DMS79 (cell line): ENCODE results near the gene PAM16.
"Not testable (repeated sequence)": the region's sequence is repeated elsewhere in the genome, so short reads cannot be mapped to it uniquely, and the experiment has no call there.

ENCODE experiments used
- DNase-seq: peaks from one replicate; lab custom pipeline; 2025; lab: John Stamatoyannopoulos, UW

PAM16 gene

DNA sequence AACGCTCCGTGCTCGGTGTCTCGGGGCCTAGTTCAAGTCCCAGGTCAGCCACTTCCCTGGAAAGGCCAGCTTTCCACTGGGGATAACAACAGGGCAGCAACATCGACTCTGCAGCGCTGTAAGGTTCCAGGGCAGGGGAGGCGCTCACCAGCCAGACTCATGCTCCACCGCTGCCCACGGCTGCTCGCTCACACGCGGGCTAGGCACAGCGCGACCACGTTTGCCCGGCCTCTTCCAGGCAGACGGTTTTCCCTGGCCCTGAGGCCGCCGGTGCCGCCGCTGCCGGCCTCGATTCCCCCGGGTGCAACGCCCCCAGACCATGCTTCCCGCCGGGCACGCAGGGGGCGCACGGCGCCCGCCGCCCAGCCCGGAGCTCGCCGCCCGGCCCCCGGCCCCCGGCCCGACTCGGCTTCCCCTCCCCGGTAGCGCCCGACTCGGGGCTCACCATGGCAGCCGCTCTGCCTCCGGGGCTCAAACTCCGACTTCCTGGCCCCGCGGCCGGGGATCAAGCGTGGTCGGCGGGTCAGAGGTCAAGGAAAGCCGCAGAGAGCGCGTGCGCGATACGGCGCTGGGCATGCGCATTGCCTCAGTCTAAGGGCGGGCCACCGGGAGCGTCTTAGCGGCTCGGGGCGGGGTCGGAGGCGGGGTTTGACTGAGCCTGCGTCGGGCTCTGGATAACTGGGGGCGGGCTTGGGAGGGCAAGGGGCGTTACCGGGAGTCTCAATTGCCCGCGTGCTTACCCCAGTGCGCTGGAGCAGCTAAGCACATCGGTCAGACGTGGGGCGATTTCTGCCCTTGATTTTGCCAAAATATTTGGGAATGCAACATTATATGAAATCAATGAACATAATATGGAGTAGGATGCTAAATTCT, at the start of gene PAM16:
Gene PAM16, minus strand, starts transcription at position 535 of the 873 bp plus-strand sequence. Its CDS starts 87 bp downstream, at position 448.
- DNase-seq, result peak; percentile 75

DNA sequence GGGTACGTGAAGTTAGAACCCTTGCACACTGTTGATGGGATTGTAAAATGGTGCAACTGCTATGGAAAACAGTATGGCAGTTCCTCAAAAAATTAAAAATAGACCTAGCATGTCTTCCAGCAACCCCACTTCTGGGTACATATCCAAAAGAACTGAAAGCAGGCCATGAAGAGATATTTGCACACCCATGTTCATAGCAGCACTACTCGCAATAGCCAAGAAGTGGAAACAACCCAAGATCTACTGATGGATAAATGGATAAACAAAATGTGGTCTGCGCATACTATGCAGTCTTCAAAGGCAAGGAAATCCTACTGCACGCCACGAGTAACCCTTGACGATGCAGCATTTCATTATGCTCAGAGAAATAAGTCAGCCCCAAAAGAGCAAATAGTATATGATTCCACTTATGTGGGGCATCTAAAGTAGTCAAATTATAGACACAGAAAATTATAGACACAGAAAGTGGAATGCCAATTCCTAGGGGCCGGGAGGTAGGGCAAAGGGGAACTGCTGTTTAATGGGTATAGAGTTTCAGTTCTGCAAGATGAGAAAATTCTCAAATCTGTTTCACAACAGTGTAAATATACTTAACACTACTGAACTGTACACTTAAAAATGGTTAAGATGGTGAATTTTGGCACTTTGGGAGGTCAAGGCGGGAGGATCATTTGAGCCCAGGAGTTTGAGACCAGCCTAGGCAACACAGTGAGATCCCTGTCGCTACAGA, 48.0 kb upstream of the PAM16 start:
- DNase-seq, result no peak

DNA sequence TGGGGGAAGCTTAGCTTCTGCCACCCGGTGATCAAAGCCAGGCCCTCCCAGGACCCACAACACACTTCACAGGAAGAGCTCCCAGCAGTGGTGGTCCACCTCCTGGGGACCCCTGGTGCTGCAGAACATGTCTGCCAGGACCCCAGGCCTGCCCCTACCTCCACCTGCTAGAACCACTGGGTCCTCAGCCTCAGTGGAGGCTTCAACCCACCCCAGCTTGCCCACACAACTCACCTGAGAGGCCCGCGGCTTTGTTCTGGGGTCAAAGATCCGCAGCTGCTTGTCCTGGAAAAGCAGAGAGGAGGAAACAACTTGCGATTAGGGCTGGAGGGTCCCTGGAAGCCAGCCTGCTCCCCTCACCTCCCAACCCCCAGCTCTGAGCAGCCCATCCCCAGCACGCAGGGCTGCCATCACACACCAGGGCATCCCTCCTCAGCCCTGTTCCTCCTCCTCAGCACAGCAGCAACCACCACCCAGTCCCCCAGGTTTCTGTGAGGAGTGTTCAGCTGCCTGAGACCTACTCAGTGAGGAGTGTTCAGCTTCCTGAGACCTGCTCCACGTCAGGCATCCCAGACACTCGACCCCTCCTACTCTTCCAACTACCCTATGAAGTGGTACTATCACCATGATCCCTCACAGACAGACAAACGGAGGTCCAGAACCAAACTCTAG, 44.1 kb upstream of the PAM16 start:
- no peak for DNase-seq

- DNase-seq, result not testable (repeated sequence)
Measured at GRCh38 chr16:4393850-4394249, 42.7 kb upstream of the PAM16 start.

GRCh38 chr16:4393240-4393600, 42.1 kb upstream of the PAM16 start:
- DNase-seq, result no peak

DNA sequence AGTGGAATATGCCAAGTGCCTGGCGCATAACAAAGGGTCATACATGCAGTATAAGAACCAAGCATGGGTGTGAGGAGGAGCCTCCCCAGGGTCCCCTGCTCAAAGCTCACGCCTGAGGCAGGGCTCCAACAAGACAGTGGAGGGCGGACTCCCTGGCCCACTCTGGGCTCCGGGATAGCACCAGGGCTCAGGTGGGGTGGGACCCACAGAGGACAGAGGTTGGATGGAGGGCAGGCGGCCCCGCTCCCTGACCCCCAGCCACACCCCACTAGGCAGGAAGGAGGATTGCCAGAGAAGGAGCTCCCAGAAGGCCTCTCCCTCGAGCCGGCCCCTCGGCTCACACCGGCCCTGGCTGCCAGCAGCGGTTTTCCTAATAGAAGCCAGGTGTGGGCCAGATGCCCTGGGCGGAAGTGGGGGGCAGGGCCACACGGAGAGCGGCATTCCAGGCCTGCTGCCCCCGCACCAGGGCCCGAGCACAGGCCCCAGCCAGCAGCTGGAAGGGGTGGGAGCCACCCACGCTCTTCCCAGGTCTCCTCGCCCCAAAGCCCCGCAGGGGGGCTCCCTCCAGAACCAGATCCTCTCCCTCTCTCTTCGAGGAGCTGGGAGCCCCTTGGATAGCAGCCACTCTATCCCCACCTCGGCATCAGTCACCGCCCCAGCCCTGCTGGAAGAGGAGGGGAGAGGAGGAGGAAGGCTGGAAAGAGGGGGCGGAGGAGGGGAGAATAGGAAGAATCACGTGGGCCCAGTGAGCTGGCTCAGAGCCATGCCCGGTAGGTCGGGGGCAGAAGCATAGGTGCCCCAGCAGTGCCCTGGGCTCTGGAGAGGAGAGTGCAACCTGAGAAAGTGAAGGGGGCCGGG, 41.5 kb upstream of the PAM16 start:
- no peak for DNase-seq

DNA sequence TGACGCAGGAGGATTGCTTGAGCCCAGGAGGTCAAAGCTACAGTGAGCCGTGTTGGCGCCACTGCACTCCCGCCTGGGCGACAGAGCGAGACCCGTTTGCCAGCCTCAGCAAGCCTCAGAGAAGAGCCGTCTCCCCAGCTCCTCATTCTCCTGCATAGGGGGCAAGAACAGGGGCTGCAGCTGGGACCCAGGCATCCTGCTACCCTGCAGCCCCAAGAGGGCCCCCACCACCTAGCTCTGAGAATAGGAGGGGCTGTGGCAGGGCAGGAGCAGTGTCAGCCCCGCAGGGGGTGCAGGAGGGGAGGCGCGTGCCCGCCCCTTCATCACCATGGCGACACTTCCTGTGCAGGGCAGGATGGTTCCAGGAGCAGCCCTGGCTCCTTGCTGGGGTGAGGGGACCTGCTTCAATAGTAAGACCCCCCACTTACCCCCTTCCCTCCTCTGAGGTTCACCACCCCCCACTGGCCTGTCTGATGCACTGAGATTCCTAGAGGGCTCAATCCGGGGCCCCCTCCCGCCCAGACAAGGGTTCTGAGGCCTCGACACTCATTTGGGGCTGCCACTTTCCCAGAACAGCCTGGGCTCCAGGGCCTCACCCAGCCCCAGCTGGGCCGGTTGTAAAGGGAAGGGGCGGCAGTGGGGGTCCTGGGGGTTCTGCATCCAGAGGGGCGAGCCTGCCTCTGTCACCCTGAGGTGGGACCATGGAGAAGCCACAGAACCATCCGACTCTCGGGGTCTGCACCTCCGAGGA, 40.7 kb upstream of the PAM16 start:
- no peak for DNase-seq

DNA sequence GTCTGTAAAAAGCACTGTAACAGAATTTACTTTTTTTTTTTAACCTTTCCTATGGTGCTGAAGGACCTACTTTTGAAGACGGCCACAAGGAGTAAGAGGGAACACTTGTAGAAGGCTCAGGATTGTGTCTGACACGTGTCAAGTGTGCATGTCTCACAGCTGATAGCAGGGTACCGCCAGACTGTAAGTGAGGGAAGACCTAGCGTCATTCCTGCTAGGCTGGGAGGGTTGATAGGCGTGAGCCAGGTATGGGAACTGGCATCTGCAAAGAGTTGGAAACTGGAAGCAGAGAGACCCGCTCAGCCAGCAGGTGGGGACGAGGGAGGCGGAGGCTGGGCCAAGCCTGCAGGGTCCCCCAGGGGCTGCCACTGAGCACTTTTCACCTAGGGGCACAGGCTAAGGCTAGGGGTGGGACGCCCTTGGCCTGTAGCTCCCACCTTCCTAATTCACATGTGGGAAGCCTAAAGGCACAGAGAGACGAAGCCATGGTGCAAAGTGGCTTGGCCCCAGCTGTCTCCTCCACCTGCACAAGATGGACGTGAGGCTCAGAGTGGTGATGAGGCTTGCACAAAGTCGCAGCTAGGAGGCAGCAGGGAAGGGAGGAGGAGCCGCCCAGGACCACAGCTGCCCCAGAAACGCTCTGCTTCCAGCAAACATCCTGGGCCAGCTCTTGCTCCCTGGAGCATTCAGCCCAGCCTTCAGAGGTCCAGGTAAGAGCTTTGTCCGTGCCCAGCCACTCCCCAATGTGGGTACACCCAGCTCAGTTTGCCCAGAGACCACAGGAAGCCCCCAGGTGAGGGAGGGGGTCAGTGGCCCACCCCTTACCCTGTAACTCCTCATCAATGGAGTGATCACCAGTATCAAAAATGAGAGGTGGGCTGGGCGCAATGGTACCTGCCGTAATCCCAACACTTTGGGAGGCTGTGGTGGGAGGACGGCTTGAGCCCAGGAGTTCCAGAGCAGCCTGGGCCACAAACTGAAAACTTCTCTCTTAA, 39.4 kb upstream of the PAM16 start:
- DNase-seq, result no peak

- no peak for DNase-seq
Measured at GRCh38 chr16:4389051-4389955, 38.2 kb upstream of the PAM16 start.

DNA sequence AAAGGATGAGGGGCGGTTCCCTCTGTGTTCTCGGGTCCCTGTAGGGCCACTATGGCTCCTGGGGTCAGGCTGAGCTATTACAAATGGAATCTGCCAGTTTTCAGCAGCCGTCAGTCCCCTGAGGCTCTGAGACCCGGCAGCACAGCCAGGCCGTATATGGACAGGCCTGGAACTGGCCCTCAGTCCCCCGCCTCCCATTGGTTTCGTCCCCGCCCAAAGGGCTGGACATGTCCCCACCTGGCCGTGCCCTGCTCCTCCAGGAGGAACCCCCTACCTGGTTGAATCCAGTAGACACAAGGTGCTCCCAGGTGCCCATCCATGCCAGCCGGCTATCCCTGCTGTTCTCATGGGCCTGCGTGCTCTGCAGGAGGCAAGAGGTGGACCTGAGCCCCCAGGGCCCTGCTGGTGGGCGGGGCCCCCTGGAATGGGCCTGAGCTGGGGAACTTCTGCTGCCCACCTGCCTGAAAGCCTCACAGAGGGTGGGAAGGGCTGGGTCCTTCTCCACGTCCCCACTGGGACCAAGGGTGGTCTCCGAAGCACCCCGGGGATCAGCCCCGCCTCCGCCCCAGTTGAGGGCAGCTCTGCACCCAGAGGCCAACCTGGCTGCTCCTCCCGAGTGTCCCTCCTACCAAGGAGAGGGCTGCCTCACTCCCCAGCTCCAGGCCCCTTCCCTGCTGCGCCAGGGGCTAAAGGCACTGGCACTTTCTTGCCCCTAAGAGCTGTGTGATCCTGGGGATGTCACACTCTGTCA, 37.3 kb upstream of the PAM16 start:
- DNase-seq, result no peak

DNA sequence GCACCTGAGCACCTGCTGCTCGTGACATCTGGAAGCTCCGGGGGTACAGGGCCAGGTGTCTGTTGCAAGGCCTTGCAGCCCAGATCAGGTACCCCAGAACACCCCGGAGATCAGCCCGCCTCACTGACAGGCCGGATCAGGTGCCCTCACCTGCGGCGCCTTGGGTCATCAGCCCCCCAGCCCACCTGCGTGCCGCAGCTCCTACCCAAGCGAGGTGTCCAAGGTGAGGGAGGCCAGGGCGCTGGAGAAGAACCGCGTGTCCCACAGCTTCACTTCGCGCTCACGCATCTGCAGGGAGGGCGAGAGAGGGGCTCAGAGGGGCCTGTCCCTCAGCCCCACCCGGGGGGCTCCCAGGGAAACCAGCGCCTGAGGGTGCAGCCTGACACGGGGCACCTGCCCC, 36.7 kb upstream of the PAM16 start:
- no peak for DNase-seq

GRCh38 chr16:4386951-4387565, 35.9 kb upstream of the PAM16 start:
- no peak for DNase-seq

- no peak for DNase-seq
Measured at GRCh38 chr16:4386451-4386805, 35.3 kb upstream of the PAM16 start.

DNA sequence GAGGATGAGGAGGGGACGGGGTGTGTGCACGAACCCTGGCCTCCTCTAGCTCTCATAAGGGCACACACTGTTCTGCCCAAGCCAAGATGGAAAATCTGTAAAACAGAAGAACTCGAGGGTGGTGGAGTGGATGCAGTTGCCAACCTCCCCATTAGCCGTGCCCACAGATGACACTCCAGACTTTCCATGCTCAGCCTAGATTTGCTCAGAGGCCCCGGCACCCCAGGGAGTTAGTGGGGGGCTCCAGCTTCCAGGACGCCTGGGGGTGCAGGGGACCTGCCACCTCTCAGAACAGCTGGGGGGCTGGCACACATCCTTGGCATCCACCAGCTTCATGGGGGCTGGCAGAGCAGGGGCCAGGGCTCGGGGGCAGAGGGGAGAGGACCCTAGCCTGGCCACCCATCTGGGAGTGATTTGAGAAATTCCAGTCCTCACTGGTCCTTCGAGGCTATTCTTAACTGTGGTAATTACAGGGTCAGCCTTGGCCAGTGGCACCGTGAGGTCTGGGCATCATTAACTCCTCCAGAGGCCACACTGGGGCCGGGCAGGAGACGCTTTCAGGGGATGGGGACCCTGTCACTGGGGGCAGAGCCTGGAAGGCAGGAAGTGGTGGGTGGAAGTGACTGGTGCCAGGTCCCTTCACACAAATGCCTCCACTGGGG, 34.8 kb upstream of the PAM16 start:
- no peak for DNase-seq

- no peak for DNase-seq
Measured at GRCh38 chr16:4385066-4385788, 34.1 kb upstream of the PAM16 start.

DNA sequence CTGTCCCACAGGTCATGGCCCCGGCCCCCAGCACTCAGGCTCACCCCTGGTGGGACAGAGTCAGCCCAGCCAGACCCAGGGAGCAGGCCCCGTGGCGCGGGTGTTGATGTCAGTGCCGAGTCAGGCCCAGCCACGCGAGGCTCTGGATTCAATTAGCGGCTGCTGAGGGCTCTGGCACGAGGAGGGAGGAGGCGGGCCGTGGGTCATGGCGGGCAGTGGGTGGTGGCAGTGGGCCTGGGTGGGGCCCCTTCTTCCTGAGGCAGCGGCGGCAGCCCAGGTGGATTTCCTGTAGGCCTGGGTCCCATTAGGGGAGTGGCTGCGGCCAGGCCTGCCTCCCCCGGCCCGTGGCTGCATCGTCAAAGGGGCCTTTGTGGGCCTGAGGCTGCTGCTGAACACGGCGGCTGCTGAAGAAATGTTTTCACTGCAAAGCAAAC, 33.4 kb upstream of the PAM16 start:
- no peak for DNase-seq
